ENCODE measurements around the gene IFNA16. TPM values are rescaled to one million over a fixed set of nuclear protein-coding genes. Genes with fewer than 3 reads are reported as not detected.
"Not testable (repeated sequence)": the region's sequence is repeated elsewhere in the genome, so short reads cannot be mapped to it uniquely, and the experiment has no call there.

The IFNA16 gene
- total RNA-seq, 2 donors from 2014 or later = not detected

- H3K9me3 Mint-ChIP-seq; ATAC-seq; H3K36me3 Mint-ChIP-seq; DNase-seq (ENCODE audit: low spot score in 2 of 2); H3K27ac Mint-ChIP-seq: not testable (repeated sequence)
Observed at GRCh38 chr9:21210782-21211181, 6.3 kb downstream of the IFNA16 start.

- Mint-ChIP-seq H3K27ac (no peak overlapping the region), H3K36me3 (no peaks in the 10 kb centered on the region)
- ATAC-seq = no peak
Observed at GRCh38 chr9:21210311-21210710, 6.8 kb downstream of the IFNA16 start.

GRCh38 chr9:21207043-21207442 lies 10.1 kb downstream of the IFNA16 start, which contains the start of gene IFNA10:
TSS of gene IFNA10 (minus strand) at chr9:21207143. CDS start at chr9:21207097, 46 bp downstream.
- H3K36me3 Mint-ChIP-seq; ATAC-seq; H3K9me3 Mint-ChIP-seq; H3K27ac Mint-ChIP-seq; DNase-seq (ENCODE audit: low spot score in 2 of 2): not testable (repeated sequence)

More at GRCh38 chr9:21210311-21210710, 6.8 kb downstream of the IFNA16 start:
- H3K9me3 Mint-ChIP-seq = no peaks in the 10 kb centered on the region
- DNase-seq (ENCODE audit: low spot score in 2 of 2) = no peak

GRCh38 chr9:21205204-21205603 lies 11.9 kb downstream of the IFNA16 start:
- DNase-seq (ENCODE audit: low spot score in 2 of 2) = no peak
- H3K36me3 Mint-ChIP-seq = no peaks in the 10 kb centered on the region
- H3K9me3 Mint-ChIP-seq = no peaks in the 10 kb centered on the region
- H3K27ac Mint-ChIP-seq = no peak overlapping the region
- peak in 1 of 2 donors; percentile 77 for ATAC-seq

GRCh38 chr9:21202105-21202504 lies 15.0 kb downstream of the IFNA16 start, which contains the start of gene IFNA7:
TSS of gene IFNA7 (minus strand) at chr9:21202205. CDS start at chr9:21202165, 40 bp downstream.
- H3K36me3 Mint-ChIP-seq; DNase-seq (ENCODE audit: low spot score in 2 of 2); H3K27ac Mint-ChIP-seq; H3K9me3 Mint-ChIP-seq; ATAC-seq: not testable (repeated sequence)

GRCh38 chr9:21194867-21195776 lies 22.0 kb downstream of the IFNA16 start:
- not testable (repeated sequence) for H3K36me3 Mint-ChIP-seq

GRCh38 chr9:21187487-21187886 lies 29.6 kb downstream of the IFNA16 start, which contains the start of gene IFNA4:
TSS of gene IFNA4 (minus strand) at chr9:21187587. CDS start at chr9:21187531, 56 bp downstream.
- not testable (repeated sequence) for DNase-seq (ENCODE audit: low spot score in 2 of 2); H3K9me3 Mint-ChIP-seq; H3K27ac Mint-ChIP-seq; H3K36me3 Mint-ChIP-seq; ATAC-seq

More at GRCh38 chr9:21194867-21195776, 22.0 kb downstream of the IFNA16 start:
- ATAC-seq = peak; percentile 74 to 85
- peak overlapping the region in 1 of 2 donors; percentile 28 for H3K27ac Mint-ChIP-seq
- DNase-seq (ENCODE audit: low spot score in 2 of 2) = peak in 1 of 2 donors; percentile 36
- H3K9me3 Mint-ChIP-seq = not testable (repeated sequence)

- ATAC-seq = peak; percentile 53 to 79
- H3K9me3 Mint-ChIP-seq; H3K36me3 Mint-ChIP-seq; DNase-seq (ENCODE audit: low spot score in 2 of 2): not testable (repeated sequence)
- peak overlapping the region in 1 of 2 donors; percentile 27 for H3K27ac Mint-ChIP-seq
Observed at GRCh38 chr9:21182810-21183736, 34.0 kb downstream of the IFNA16 start.

- no peak for DNase-seq (ENCODE audit: low spot score in 2 of 2)
- H3K9me3 Mint-ChIP-seq = no peaks in the 10 kb centered on the region
- H3K36me3 Mint-ChIP-seq = no peaks in the 10 kb centered on the region
- no peak overlapping the region for H3K27ac Mint-ChIP-seq
- ATAC-seq = no peak
Observed at GRCh38 chr9:21174671-21175070, 42.4 kb downstream of the IFNA16 start.

GRCh38 chr9:21172156-21172555 lies 45.0 kb downstream of the IFNA16 start:
- DNase-seq (ENCODE audit: low spot score in 2 of 2) = no peak
- Mint-ChIP-seq H3K27ac (no peak overlapping the region), H3K9me3 (no peaks in the 10 kb centered on the region), H3K36me3 (no peaks in the 10 kb centered on the region)
- no peak for ATAC-seq

GRCh38 chr9:21171351-21171750 lies 45.8 kb downstream of the IFNA16 start:
- no peak overlapping the region for H3K27ac Mint-ChIP-seq

GRCh38 chr9:21166560-21166959 lies 50.6 kb downstream of the IFNA16 start, which contains the start of gene IFNA21:
TSS of gene IFNA21 (minus strand) at chr9:21166660. CDS start at chr9:21166612, 48 bp downstream.
- ATAC-seq; H3K36me3 Mint-ChIP-seq; DNase-seq (ENCODE audit: low spot score in 2 of 2); H3K9me3 Mint-ChIP-seq; H3K27ac Mint-ChIP-seq: not testable (repeated sequence)

More at GRCh38 chr9:21171351-21171750, 45.8 kb downstream of the IFNA16 start:
- H3K9me3 Mint-ChIP-seq = no peaks in the 10 kb centered on the region
- no peak for ATAC-seq
- DNase-seq (ENCODE audit: low spot score in 2 of 2) = no peak
- no peaks in the 10 kb centered on the region for H3K36me3 Mint-ChIP-seq

Other genes with a start within 250 kb of the IFNA16 start
- gene HACD4, start 185.7 kb downstream of the IFNA16 start, total RNA-seq = 1 to 10 TPM in 1 of 2 donors, under 1 TPM in 1; 0.87 to 3.9 TPM
- under 1 TPM; 0.46 to 0.80 TPM for gene IFNB1, start 139.4 kb downstream of the IFNA16 start, total RNA-seq
- gene IFNW1, start 75.5 kb downstream of the IFNA16 start, total RNA-seq = not detected
- gene IFNA21, start 50.7 kb downstream of the IFNA16 start, total RNA-seq = not detected
- not detected for gene IFNA4, start 29.7 kb downstream of the IFNA16 start, total RNA-seq
- not detected for gene IFNA7, start 15.1 kb downstream of the IFNA16 start, total RNA-seq
- gene IFNA10, start 10.2 kb downstream of the IFNA16 start, total RNA-seq = not detected
- gene IFNA17, start 10.9 kb upstream of the IFNA16 start, total RNA-seq = not detected
- gene IFNA14, start 22.7 kb upstream of the IFNA16 start, total RNA-seq = not detected
- gene IFNA5, start 88.0 kb upstream of the IFNA16 start, total RNA-seq = not detected
- 10 to 100 TPM; 14.6 to 14.8 TPM for gene KLHL9, start 118.1 kb upstream of the IFNA16 start, total RNA-seq
- not detected for gene IFNA6, start 133.6 kb upstream of the IFNA16 start, total RNA-seq
- not detected for gene IFNA13, start 150.7 kb upstream of the IFNA16 start, total RNA-seq
- not detected for gene IFNA2, start 168.1 kb upstream of the IFNA16 start, total RNA-seq
- gene IFNA8, start 191.8 kb upstream of the IFNA16 start, total RNA-seq = not detected
- not detected for gene IFNA1, start 223.1 kb upstream of the IFNA16 start, total RNA-seq